AG09309 (cell line): ENCODE data around the gene RICTOR.
A peak's percentile ranks its signal among the peaks of the same experiment; 100 is the strongest.

Experiments
- DNase-seq: peaks from one replicate; pipeline ENCODE4 v3.0.0-alpha.2; 2010; ENCODE audit warnings: low read depth
- H3K4me3 ChIP-seq: 2 replicates; pipeline ENCODE4 v1.5.1; 2011; ENCODE audit warnings: mild to moderate bottlenecking, low read depth, low read length, moderate library complexity; ENCODE audit not compliant: control insufficient read depth
- CTCF ChIP-seq: IDR thresholded peaks from 2 replicates; pipeline ENCODE4 v1.5.1; 2011; ENCODE audit warnings: mild to moderate bottlenecking, low read depth, low read length, inconsistent platforms; ENCODE audit not compliant: insufficient read depth, control insufficient read depth; ENCODE audit errors: missing control alignments

The RICTOR gene

GRCh38 chr5:39009280-39009679 is 64.9 kb downstream of the RICTOR start:
- H3K4me3 ChIP-seq: no peak overlapping the region
- no peak for TF ChIP-seq CTCF
- DNase-seq: no peak

- no peak for DNase-seq
- no peak for TF ChIP-seq CTCF
- H3K4me3 ChIP-seq: no peak overlapping the region
These were observed 67.5 kb downstream of the RICTOR start for GRCh38 chr5:39006650-39007049.

- H3K4me3 ChIP-seq: no peak overlapping the region
- no peak for DNase-seq
- TF ChIP-seq CTCF: peak; percentile 28
These were observed 68.5 kb downstream of the RICTOR start for GRCh38 chr5:39005566-39006232.

GRCh38 chr5:39001683-39002082 is 72.5 kb downstream of the RICTOR start:
- no peak for TF ChIP-seq CTCF

GRCh38 chr5:38999037-38999436 is 75.2 kb downstream of the RICTOR start:
- no peak overlapping the region for H3K4me3 ChIP-seq
- DNase-seq: no peak
- TF ChIP-seq CTCF: no peak

More at GRCh38 chr5:39001683-39002082, 72.5 kb downstream of the RICTOR start:
- DNase-seq: no peak
- no peak overlapping the region for H3K4me3 ChIP-seq

GRCh38 chr5:38997591-38997990 is 76.6 kb downstream of the RICTOR start:
- DNase-seq: no peak
- no peak for TF ChIP-seq CTCF
- H3K4me3 ChIP-seq: no peak overlapping the region
